Measurements from ENCODE around the gene TMPRSS4.

The TMPRSS4 gene

GRCh38 chr11:118106789-118107335, 30.0 kb downstream of the TMPRSS4 start:
- peak; percentile 3 for DNase-seq (ENCODE audit: low read depth)

GRCh38 chr11:118108513-118108912, 31.6 kb downstream of the TMPRSS4 start:
- no peak for DNase-seq (ENCODE audit: low read depth)

GRCh38 chr11:118109231-118109630, 32.4 kb downstream of the TMPRSS4 start:
- DNase-seq (ENCODE audit: low read depth), result peak; percentile 10

GRCh38 chr11:118111019-118111743, 34.3 kb downstream of the TMPRSS4 start:
- DNase-seq (ENCODE audit: low read depth), result no peak

GRCh38 chr11:118111744-118112035, 34.8 kb downstream of the TMPRSS4 start:
- no peak for DNase-seq (ENCODE audit: low read depth)

- DNase-seq (ENCODE audit: low read depth), result no peak
These were observed 36.0 kb downstream of the TMPRSS4 start for GRCh38 chr11:118112711-118113430.

GRCh38 chr11:118114266-118114665, 37.4 kb downstream of the TMPRSS4 start:
- no peak for DNase-seq (ENCODE audit: low read depth)

GRCh38 chr11:118115048-118115447, 38.2 kb downstream of the TMPRSS4 start:
- no peak for DNase-seq (ENCODE audit: low read depth)

- DNase-seq (ENCODE audit: low read depth), result no peak
These were observed 41.1 kb downstream of the TMPRSS4 start for GRCh38 chr11:118117790-118118601.

- no peak for DNase-seq (ENCODE audit: low read depth)
These were observed 43.9 kb downstream of the TMPRSS4 start for GRCh38 chr11:118120793-118121192.

- no peak for DNase-seq (ENCODE audit: low read depth)
These were observed 48.2 kb downstream of the TMPRSS4 start for GRCh38 chr11:118124929-118125535.

GRCh38 chr11:118126082-118126838, 49.4 kb downstream of the TMPRSS4 start:
- DNase-seq (ENCODE audit: low read depth), result no peak

- no peak for DNase-seq (ENCODE audit: low read depth)
These were observed 51.4 kb downstream of the TMPRSS4 start for GRCh38 chr11:118128310-118128709.

- no peak for DNase-seq (ENCODE audit: low read depth)
These were observed 52.0 kb downstream of the TMPRSS4 start for GRCh38 chr11:118128721-118129470.

- no peak for DNase-seq (ENCODE audit: low read depth)
These were observed 52.7 kb downstream of the TMPRSS4 start for GRCh38 chr11:118129471-118130172.

GRCh38 chr11:118132385-118133151, 55.7 kb downstream of the TMPRSS4 start:
- DNase-seq (ENCODE audit: low read depth), result no peak

GRCh38 chr11:118133816-118134215, 56.9 kb downstream of the TMPRSS4 start:
- no peak for DNase-seq (ENCODE audit: low read depth)

GRCh38 chr11:118135051-118135795, 58.3 kb downstream of the TMPRSS4 start:
- no peak for DNase-seq (ENCODE audit: low read depth)

- no peak for DNase-seq (ENCODE audit: low read depth)
These were observed 58.9 kb downstream of the TMPRSS4 start for GRCh38 chr11:118135796-118136165.

All from stromal cell of bone marrow (primary cell).